Neural progenitor cell (in vitro differentiated cells): ENCODE data around the gene HS6ST3. TPM values are rescaled to one million over a fixed set of nuclear protein-coding genes. Genes with fewer than 3 reads are reported as not detected.

ENCODE experiments used
- DNase-seq: peaks from one replicate; pipeline ENCODE4 v3.0.0-alpha.2; 2016; ENCODE audit warnings: low spot score
- H2AFZ ChIP-seq: fragments of 200-600 bp; sonication (generic); replicated peaks from 2 replicates; pipeline ENCODE4 v1.6.1; 2016; ENCODE audit warnings: antibody characterized with exemption
- H3F3A ChIP-seq: fragments of 200-600 bp; sonication (generic); 2 replicates; pipeline ENCODE4 v1.6.1; 2016; ENCODE audit warnings: antibody characterized with exemption, low read depth
- H3K27ac ChIP-seq: fragments of 200-600 bp; sonication (generic); 2 replicates; pipeline ENCODE4 v1.5.1; 2016; ENCODE audit warnings: mild to moderate bottlenecking
- H3K27me3 ChIP-seq: fragments of 200-600 bp; sonication (generic); 2 replicates; pipeline ENCODE4 v1.6.1; 2016; ENCODE audit warnings: mild to moderate bottlenecking, moderate library complexity
- H3K36me3 ChIP-seq: fragments of 200-600 bp; sonication (generic); 2 replicates; pipeline ENCODE4 v1.5.1; 2016
- H3K4me1 ChIP-seq: fragments of 200-600 bp; sonication (generic); 2 replicates; pipeline ENCODE4 v1.6.1; 2016; ENCODE audit warnings: mixed run types
- H3K4me2 ChIP-seq: fragments of 200-600 bp; sonication (generic); 2 replicates; pipeline ENCODE4 v1.6.1; 2016
- H3K4me3 ChIP-seq: fragments of 200-600 bp; sonication (generic); 2 replicates; pipeline ENCODE4 v1.5.1; 2016
- H3K79me2 ChIP-seq: fragments of 200-600 bp; sonication (generic); 2 replicates; pipeline ENCODE4 v1.6.1; 2016; ENCODE audit warnings: low read depth
- H3K9ac ChIP-seq: fragments of 200-600 bp; sonication (generic); 2 replicates; pipeline ENCODE4 v1.6.1; 2016
- H3K9me3 ChIP-seq: fragments of 200-600 bp; sonication (generic); 2 replicates; pipeline ENCODE4 v1.5.1; 2016; ENCODE audit warnings: low read depth
- H4K20me1 ChIP-seq: fragments of 200-600 bp; sonication (generic); 2 replicates; pipeline ENCODE4 v1.6.1; 2016; ENCODE audit warnings: low read depth
- H3K27ac Mint-ChIP-seq: 3 replicates; pipeline ENCODE4 v1.8.0; 2021; ENCODE audit warnings: mixed read lengths
- H3K27me3 Mint-ChIP-seq: 2 replicates; pipeline ENCODE4 v1.8.0; 2022; ENCODE audit warnings: low read depth, mild to moderate bottlenecking, inconsistent platforms, moderate library complexity, mixed read lengths; ENCODE audit not compliant: insufficient read depth
- H3K36me3 Mint-ChIP-seq: 3 replicates; pipeline ENCODE4 v1.8.0; 2021; ENCODE audit warnings: mixed read lengths
- H3K4me1 Mint-ChIP-seq: 3 replicates; pipeline ENCODE4 v1.8.0; 2021; ENCODE audit warnings: mixed read lengths
- H3K4me3 Mint-ChIP-seq: 3 replicates; pipeline ENCODE4 v1.8.0; 2021; ENCODE audit warnings: mild to moderate bottlenecking, moderate library complexity, mixed read lengths
- H3K9me3 Mint-ChIP-seq: 3 replicates; pipeline ENCODE4 v1.8.0; 2020; ENCODE audit warnings: mixed read lengths
- EZH2 ChIP-seq: fragments of 200-600 bp; sonication (generic); IDR thresholded peaks from 2 replicates; pipeline ENCODE4 v1.6.1; 2017; ENCODE audit warnings: antibody characterized with exemption, mild to moderate bottlenecking, moderate library complexity
- EZH2phosphoT487 ChIP-seq: fragments of 200-600 bp; sonication (generic); IDR thresholded peaks from 2 replicates; pipeline ENCODE4 v1.6.1; 2017; ENCODE audit warnings: antibody characterized with exemption
- total RNA-seq: library from RNA; depleted of rRNA; stranded (reverse); fragments of >200 nt; gene quantifications from 2 replicates; pipeline ENCODE4 v1.2.3, GENCODE V29; 2015; ENCODE audit warnings: low replicate concordance
- TF ChIP-seq, protein P1 (sequence below): fragments of 200-600 bp; sonication (generic); IDR thresholded peaks from 2 replicates; pipeline ENCODE4 v1.5.1; 2017; ENCODE audit warnings: antibody characterized with exemption, mild to moderate bottlenecking

Gene HS6ST3
- total RNA-seq, 1 donor from 2014 or later = 0.39 TPM

DNA sequence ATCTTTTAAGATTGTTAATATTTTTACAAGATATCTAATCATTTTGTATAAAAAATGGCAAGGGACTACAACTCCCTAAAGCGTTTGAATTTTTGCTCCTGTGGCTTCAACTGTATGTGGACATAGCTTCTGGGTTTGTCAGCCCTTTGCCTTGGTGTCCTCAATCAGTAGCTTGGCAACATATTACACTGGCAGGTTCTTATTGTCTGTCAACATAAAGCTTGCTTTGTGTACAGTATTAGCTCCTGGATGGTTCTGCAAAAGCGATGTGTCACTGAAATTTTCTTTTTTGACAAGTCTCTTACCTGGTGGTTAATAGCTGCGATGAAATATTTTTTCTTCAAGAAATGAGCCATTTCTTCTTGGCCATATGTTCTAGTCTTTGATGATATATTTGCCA, 190.0 kb downstream of the HS6ST3 start:
- no peaks in the 10 kb centered on the region for H3K9me3 Mint-ChIP-seq
- Histone ChIP-seq H2AFZ (no peak overlapping the region), H4K20me1 (no peaks in the 10 kb centered on the region), H3K9ac (no peak overlapping the region), H3K4me2 (no peak overlapping the region), H3K27me3 (no peaks in the 10 kb centered on the region), H3K36me3 (no peaks in the 10 kb centered on the region), H3K4me1 (no peaks in the 10 kb centered on the region), H3K27ac (no peak overlapping the region), H3K4me3 (no peak overlapping the region), H3K79me2 (no peaks in the 10 kb centered on the region), H3F3A (no peaks in the 10 kb centered on the region), H3K9me3 (no peaks in the 10 kb centered on the region)
- no peak overlapping the region for H3K27ac Mint-ChIP-seq
- H3K4me3 Mint-ChIP-seq = no peak overlapping the region
- no peaks in the 10 kb centered on the region for H3K36me3 Mint-ChIP-seq
- no peak for DNase-seq
- H3K27me3 Mint-ChIP-seq = no peaks in the 10 kb centered on the region
- H3K4me1 Mint-ChIP-seq = no peaks in the 10 kb centered on the region
- TF ChIP-seq, protein P1, sequence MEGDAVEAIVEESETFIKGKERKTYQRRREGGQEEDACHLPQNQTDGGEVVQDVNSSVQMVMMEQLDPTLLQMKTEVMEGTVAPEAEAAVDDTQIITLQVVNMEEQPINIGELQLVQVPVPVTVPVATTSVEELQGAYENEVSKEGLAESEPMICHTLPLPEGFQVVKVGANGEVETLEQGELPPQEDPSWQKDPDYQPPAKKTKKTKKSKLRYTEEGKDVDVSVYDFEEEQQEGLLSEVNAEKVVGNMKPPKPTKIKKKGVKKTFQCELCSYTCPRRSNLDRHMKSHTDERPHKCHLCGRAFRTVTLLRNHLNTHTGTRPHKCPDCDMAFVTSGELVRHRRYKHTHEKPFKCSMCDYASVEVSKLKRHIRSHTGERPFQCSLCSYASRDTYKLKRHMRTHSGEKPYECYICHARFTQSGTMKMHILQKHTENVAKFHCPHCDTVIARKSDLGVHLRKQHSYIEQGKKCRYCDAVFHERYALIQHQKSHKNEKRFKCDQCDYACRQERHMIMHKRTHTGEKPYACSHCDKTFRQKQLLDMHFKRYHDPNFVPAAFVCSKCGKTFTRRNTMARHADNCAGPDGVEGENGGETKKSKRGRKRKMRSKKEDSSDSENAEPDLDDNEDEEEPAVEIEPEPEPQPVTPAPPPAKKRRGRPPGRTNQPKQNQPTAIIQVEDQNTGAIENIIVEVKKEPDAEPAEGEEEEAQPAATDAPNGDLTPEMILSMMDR = no peak

DNA sequence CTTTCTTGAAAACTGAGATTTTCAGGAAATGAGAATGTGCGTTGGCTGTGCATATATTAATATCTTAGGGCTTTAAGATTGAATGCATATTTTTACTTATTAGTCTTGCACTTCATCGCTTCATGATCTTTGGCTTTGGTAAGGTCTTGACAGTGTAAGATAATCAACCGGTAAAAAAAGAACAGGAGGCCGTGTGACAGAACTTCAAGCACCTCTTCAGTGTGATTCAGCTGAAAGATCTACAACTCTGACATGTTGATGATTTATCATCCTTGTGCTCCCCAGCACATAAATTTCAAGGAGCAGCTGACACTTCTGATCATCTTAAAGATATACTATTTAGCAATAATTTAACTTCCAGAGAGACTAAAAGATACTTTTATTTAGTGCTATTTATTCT, 195.1 kb downstream of the HS6ST3 start:
- H3K79me2 ChIP-seq = no peaks in the 10 kb centered on the region
- H3K36me3 ChIP-seq = no peaks in the 10 kb centered on the region
- Mint-ChIP-seq H3K27ac (no peak overlapping the region), H3K27me3 (no peaks in the 10 kb centered on the region), H3K36me3 (no peaks in the 10 kb centered on the region), H3K4me1 (no peaks in the 10 kb centered on the region), H3K9me3 (no peaks in the 10 kb centered on the region), H3K4me3 (no peak overlapping the region)
- no peaks in the 10 kb centered on the region for H3F3A ChIP-seq
- H2AFZ ChIP-seq = no peak overlapping the region
- no peak overlapping the region for H3K4me2 ChIP-seq
- no peak for DNase-seq
- no peak overlapping the region for H3K27ac ChIP-seq
- H3K9me3 ChIP-seq = no peaks in the 10 kb centered on the region
- no peak overlapping the region for H3K9ac ChIP-seq
- TF ChIP-seq, protein P1 = no peak
- TF ChIP-seq EZH2phosphoT487 (no peak), EZH2 (no peak)
- no peaks in the 10 kb centered on the region for H4K20me1 ChIP-seq
- H3K27me3 ChIP-seq = no peaks in the 10 kb centered on the region
- H3K4me3 ChIP-seq = no peak overlapping the region
- H3K4me1 ChIP-seq = no peaks in the 10 kb centered on the region

DNA sequence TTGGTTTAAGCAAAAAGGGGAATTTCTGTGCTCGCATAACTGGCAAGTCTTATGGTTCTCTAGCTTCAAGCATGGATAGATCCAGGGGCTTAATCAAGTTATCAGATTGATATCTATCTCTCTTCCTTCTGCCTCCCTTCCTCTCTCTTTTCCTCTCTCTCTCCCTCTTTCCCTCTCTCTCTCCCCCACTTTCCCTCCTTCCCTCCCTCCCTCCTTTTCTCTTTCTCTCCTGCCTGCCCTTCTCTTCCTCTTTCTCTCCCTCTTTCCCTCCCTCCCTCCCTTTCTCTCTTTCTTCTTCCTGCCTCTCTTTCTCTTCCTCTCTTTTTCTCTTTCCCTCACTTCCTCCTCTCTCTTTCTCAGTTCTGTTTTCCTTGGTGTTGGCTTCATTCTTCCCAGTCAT, 195.8 kb downstream of the HS6ST3 start:
- no peak for TF ChIP-seq EZH2phosphoT487
- TF ChIP-seq EZH2 = no peak
- TF ChIP-seq, protein P1 = no peak
- no peaks in the 10 kb centered on the region for H3K36me3 ChIP-seq
- H2AFZ ChIP-seq = no peak overlapping the region
- no peak overlapping the region for H3K9ac ChIP-seq
- H3K9me3 ChIP-seq = no peaks in the 10 kb centered on the region
- H3K4me3 Mint-ChIP-seq = no peak overlapping the region
- DNase-seq = no peak
- no peaks in the 10 kb centered on the region for H3K9me3 Mint-ChIP-seq
- H3K27ac Mint-ChIP-seq = no peak overlapping the region
- H3K36me3 Mint-ChIP-seq = no peaks in the 10 kb centered on the region
- no peaks in the 10 kb centered on the region for H4K20me1 ChIP-seq
- no peak overlapping the region for H3K4me2 ChIP-seq
- H3K4me1 ChIP-seq = no peaks in the 10 kb centered on the region
- no peaks in the 10 kb centered on the region for H3K27me3 ChIP-seq
- no peaks in the 10 kb centered on the region for H3K27me3 Mint-ChIP-seq
- H3K4me3 ChIP-seq = no peak overlapping the region
- no peaks in the 10 kb centered on the region for H3F3A ChIP-seq
- H3K4me1 Mint-ChIP-seq = no peaks in the 10 kb centered on the region
- no peak overlapping the region for H3K27ac ChIP-seq
- no peaks in the 10 kb centered on the region for H3K79me2 ChIP-seq
